PC-3 (cell line): ENCODE data around the gene ABCC9.

Experiments used
- EZH2 ChIP-seq: fragments of 300-600 bp; sonication (generic); IDR thresholded peaks from one replicate; pipeline ENCODE4 v1.6.1; 2017; ENCODE audit warnings: antibody characterized with exemption, mild to moderate bottlenecking, low read length; ENCODE audit not compliant: unreplicated experiment
- TF ChIP-seq, protein P1 (sequence below): fragments of 300-600 bp; sonication (generic); conservative IDR thresholded peaks from 2 replicates; pipeline ENCODE4 v1.5.1; 2017; ENCODE audit warnings: antibody characterized with exemption, low read depth, mild to moderate bottlenecking, low read length

DNA sequence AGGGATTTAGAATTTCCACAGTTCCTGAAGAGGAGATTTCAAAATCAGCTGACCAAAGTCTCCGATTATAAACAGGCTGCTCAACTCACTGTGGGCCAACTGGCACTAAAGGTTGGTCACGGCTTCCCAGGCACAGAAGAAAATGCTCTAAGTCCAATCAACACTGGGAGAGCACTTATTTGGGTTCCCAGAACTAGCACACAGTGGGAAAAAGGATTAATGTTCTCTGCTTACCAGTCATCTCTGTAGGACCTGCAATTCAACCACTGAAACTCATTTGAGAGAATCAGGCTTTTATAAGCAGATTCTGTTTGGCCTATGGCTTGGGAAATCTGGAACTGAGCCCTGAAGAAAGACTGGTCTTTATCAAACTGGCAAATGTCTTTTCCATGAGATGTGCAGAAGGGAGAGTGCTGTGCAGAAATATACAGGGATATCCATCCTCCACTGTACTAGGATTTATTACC lies 49.4 kb downstream of the ABCC9 start:
- TF ChIP-seq, protein P1, sequence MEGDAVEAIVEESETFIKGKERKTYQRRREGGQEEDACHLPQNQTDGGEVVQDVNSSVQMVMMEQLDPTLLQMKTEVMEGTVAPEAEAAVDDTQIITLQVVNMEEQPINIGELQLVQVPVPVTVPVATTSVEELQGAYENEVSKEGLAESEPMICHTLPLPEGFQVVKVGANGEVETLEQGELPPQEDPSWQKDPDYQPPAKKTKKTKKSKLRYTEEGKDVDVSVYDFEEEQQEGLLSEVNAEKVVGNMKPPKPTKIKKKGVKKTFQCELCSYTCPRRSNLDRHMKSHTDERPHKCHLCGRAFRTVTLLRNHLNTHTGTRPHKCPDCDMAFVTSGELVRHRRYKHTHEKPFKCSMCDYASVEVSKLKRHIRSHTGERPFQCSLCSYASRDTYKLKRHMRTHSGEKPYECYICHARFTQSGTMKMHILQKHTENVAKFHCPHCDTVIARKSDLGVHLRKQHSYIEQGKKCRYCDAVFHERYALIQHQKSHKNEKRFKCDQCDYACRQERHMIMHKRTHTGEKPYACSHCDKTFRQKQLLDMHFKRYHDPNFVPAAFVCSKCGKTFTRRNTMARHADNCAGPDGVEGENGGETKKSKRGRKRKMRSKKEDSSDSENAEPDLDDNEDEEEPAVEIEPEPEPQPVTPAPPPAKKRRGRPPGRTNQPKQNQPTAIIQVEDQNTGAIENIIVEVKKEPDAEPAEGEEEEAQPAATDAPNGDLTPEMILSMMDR = no peak
- TF ChIP-seq EZH2 = no peak
